B cell (primary cell): ENCODE data around the gene TRMT2B.

Experiments used
- CTCF ChIP-seq: fragments of 200-600 bp; IDR thresholded peaks from one replicate; pipeline ENCODE4 v1.8.0; 2022; ENCODE audit warnings: antibody characterized with exemption, mild to moderate bottlenecking
- EZH2 ChIP-seq: IDR thresholded peaks from 2 replicates; pipeline ENCODE4 v1.6.1; 2012; ENCODE audit warnings: borderline replicate concordance, low read depth, mild to moderate bottlenecking, moderate library complexity, low read length; ENCODE audit not compliant: insufficient read depth, poor library complexity, severe bottlenecking

DNA sequence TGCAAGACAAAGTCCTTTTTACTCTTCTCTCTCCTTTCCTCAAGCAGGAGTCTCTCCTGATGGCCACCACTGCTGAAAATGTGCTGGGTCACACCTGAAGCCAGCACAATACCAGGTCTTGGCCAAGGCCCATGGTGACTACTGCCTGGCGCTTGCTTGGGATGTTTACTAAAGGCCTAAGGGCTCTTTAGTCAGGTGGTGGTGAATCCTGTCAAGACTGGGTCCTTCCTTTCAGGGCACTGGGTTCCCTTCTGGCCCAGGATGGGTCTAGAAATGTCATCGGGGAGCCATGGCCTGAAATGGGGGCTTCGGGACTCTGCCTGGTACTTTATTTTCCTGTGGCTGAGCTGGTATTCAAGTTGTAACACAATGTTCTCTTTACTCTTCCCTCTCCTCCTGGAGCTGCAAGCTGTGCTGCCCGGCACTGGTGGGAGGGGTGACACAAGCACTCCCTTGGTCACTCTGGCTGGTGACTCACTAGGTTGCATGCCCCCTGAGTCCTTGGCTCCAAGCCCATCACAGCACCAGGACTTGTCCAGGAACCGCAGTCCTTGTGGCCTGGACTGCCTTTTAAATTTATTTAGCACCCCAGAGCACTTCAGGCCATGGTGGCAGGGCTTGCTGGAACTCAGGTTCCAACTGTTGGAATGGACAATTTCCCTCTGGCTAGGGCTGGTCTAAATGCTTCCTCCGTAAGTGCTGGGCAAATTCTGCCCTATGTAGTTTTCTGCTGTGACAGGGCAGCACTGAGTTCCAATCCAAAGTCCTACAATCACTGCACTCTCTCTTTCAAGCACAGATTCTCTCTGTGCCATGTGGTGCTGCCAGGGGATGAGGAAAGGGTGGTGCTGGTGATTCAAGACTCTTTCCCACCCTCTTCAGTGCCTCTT, 71.1 kb downstream of the TRMT2B start:
- TF ChIP-seq CTCF: no peak
- no peak for TF ChIP-seq EZH2
